ENCODE data around the gene ARSA.

The ARSA gene

GRCh38 chr22:50601669-50602337, 26.1 kb downstream of the ARSA start:
- DNase-seq = no peak

GRCh38 chr22:50600967-50601668, 26.8 kb downstream of the ARSA start:
- DNase-seq = no peak

- DNase-seq = no peak
Measured at GRCh38 chr22:50600538-50600937, 27.4 kb downstream of the ARSA start, which contains the start of gene MAPK8IP2. MAPK8IP2 (plus strand) TSS chr22:50600793; CDS start chr22:50600819, 26 bp downstream.

- peak; percentile 28 to 47 (median 36) for DNase-seq
Measured at GRCh38 chr22:50599816-50600455, 28.0 kb downstream of the ARSA start.

- DNase-seq = no peak
Measured at GRCh38 chr22:50597097-50597496, 30.9 kb downstream of the ARSA start.

GRCh38 chr22:50595189-50595588, 32.8 kb downstream of the ARSA start:
- DNase-seq = no peak

GRCh38 chr22:50587407-50587806, 40.5 kb downstream of the ARSA start:
- no peak for DNase-seq

- no peak for DNase-seq
Measured at GRCh38 chr22:50586416-50586815, 41.5 kb downstream of the ARSA start.

- DNase-seq = no peak
Measured at GRCh38 chr22:50585781-50586180, 42.2 kb downstream of the ARSA start.

- DNase-seq = no peak
Measured at GRCh38 chr22:50585238-50585637, 42.7 kb downstream of the ARSA start.

GRCh38 chr22:50584106-50585096, 43.6 kb downstream of the ARSA start:
- DNase-seq = no peak

GRCh38 chr22:50583294-50583861, 44.6 kb downstream of the ARSA start:
- no peak for DNase-seq

- DNase-seq = peak; percentile 94 to 99 (median 96)
Measured at GRCh38 chr22:50582493-50583293, 45.3 kb downstream of the ARSA start, which contains the start of gene CHKB. CHKB (minus strand) TSS chr22:50582849; CDS start chr22:50582781, 68 bp downstream.

GRCh38 chr22:50581950-50582492, 45.9 kb downstream of the ARSA start:
- no peak for DNase-seq

GRCh38 chr22:50581031-50581949, 46.7 kb downstream of the ARSA start:
- no peak for DNase-seq

GRCh38 chr22:50579752-50580151, 48.2 kb downstream of the ARSA start:
- DNase-seq = no peak

- no peak for DNase-seq
Measured at GRCh38 chr22:50578776-50579310, 49.1 kb downstream of the ARSA start.

- no peak for DNase-seq
Measured at GRCh38 chr22:50577987-50578775, 49.8 kb downstream of the ARSA start, which contains the start of gene CPT1B. CPT1B (minus strand) TSS chr22:50578427; CDS start chr22:50577915, 512 bp downstream.

- no peak for DNase-seq
Measured at GRCh38 chr22:50577697-50577986, 50.3 kb downstream of the ARSA start.
